Endodermal cell (in vitro differentiated cells): ENCODE measurements around the gene COQ2. TPM values are rescaled to one million over a fixed set of nuclear protein-coding genes. Genes with fewer than 3 reads are reported as not detected.

Experiments
- DNase-seq: peaks from one replicate; pipeline ENCODE4 v3.0.0-alpha.2; 2017
- H3K27ac ChIP-seq: 2 replicates; pipeline ENCODE4 v1.5.1; 2013; ENCODE audit warnings: mild to moderate bottlenecking, low read depth, low read length, moderate library complexity
- H3K27me3 ChIP-seq: 2 replicates; pipeline ENCODE4 v1.6.1; 2013; ENCODE audit warnings: mild to moderate bottlenecking, low read length, moderate library complexity; ENCODE audit not compliant: insufficient read depth, control insufficient read depth, poor library complexity, severe bottlenecking
- H3K36me3 ChIP-seq: 2 replicates; pipeline ENCODE4 v1.7.0; 2013; ENCODE audit warnings: mild to moderate bottlenecking, low read length, moderate library complexity; ENCODE audit not compliant: control insufficient read depth, insufficient read depth
- H3K4me1 ChIP-seq: one replicate; pipeline ENCODE4 v1.7.0; 2013; ENCODE audit warnings: low read length; ENCODE audit not compliant: control insufficient read depth, insufficient read depth
- H3K4me3 ChIP-seq: 2 replicates; pipeline ENCODE4 v1.5.1; 2013; ENCODE audit warnings: mild to moderate bottlenecking, low read length, moderate library complexity
- H3K9ac ChIP-seq: 2 replicates; pipeline ENCODE4 v1.6.1; 2013; ENCODE audit warnings: mild to moderate bottlenecking, low read length, moderate library complexity; ENCODE audit not compliant: poor library complexity, severe bottlenecking; ENCODE audit errors: extremely low read depth
- H3K9me3 ChIP-seq: 2 replicates; pipeline ENCODE4 v1.6.1; 2013; ENCODE audit warnings: mild to moderate bottlenecking, low read length, moderate library complexity; ENCODE audit not compliant: control insufficient read depth
- H3K27ac Mint-ChIP-seq: 2 replicates; pipeline ENCODE4 v1.8.0; 2020; ENCODE audit warnings: mixed read lengths
- H3K27me3 Mint-ChIP-seq: 2 replicates; pipeline ENCODE4 v1.8.0; 2021; ENCODE audit warnings: mild to moderate bottlenecking, mixed read lengths; ENCODE audit not compliant: insufficient read depth
- H3K36me3 Mint-ChIP-seq: 2 replicates; pipeline ENCODE4 v1.8.0; 2020; ENCODE audit warnings: low read depth, mixed read lengths
- H3K4me1 Mint-ChIP-seq: 2 replicates; pipeline ENCODE4 v1.8.0; 2020; ENCODE audit warnings: mixed read lengths
- H3K4me3 Mint-ChIP-seq: 2 replicates; pipeline ENCODE4 v1.8.0; 2020; ENCODE audit warnings: mild to moderate bottlenecking, moderate library complexity, mixed read lengths
- H3K9me3 Mint-ChIP-seq: 2 replicates; pipeline ENCODE4 v1.8.0; 2020; ENCODE audit warnings: mild to moderate bottlenecking, mixed read lengths
- CTCF ChIP-seq: fragments of 200-600 bp; sonication (generic); conservative IDR thresholded peaks from 2 replicates; pipeline ENCODE4 v1.5.0; 2021; ENCODE audit warnings: antibody characterized with exemption, mild to moderate bottlenecking
- WGBS, 2 experiments: methylation state at CpG; one replicate each; pipeline versions ENCODE4 v1.1.5 to v1.1.7; 2013; ENCODE audit warnings: missing lambda C conversion rate in 2 of 2, mixed read lengths in 1 of 2; ENCODE audit not compliant: insufficient coverage in 1 of 2, insufficient read length in 1 of 2; 5-methylcytosine and 5-hydroxymethylcytosine counted together
- long read RNA-seq, 4 experiments: library from polyadenylated mRNA in 2 of 4; library from RNA in 1 of 4; library from capped mRNA in 1 of 4; stranded (forward) in 3 of 4; unstranded in 1 of 4; transcript quantifications; one replicate each; pipeline ENCODE4 v2.0.0, GENCODE V29; 2020 to 2021; ENCODE audit warnings: inconsistent platforms in 1 of 4
- polyA plus RNA-seq, 2 experiments: library from polyadenylated mRNA; stranded (reverse); fragments of 50-300 nt; gene quantifications; one replicate each; pipeline ENCODE4 v1.2.3, GENCODE V29; 2013
- total RNA-seq, 2 donors: library from RNA; stranded (reverse); fragmentation: NEBNext Ultra II Directional in 1 of 2; extraction: Animal tissue kit (Norgen Biotek cat#: 25700) in 1 of 2; gene quantifications; 2 replicates in 1 of 2; 3 replicates in 1 of 2; pipeline ENCODE4 v1.2.1, GENCODE V29; 2021

COQ2 gene, protein sequence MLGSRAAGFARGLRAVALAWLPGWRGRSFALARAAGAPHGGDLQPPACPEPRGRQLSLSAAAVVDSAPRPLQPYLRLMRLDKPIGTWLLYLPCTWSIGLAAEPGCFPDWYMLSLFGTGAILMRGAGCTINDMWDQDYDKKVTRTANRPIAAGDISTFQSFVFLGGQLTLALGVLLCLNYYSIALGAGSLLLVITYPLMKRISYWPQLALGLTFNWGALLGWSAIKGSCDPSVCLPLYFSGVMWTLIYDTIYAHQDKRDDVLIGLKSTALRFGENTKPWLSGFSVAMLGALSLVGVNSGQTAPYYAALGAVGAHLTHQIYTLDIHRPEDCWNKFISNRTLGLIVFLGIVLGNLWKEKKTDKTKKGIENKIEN
- 10 to 100 TPM; 17.7 to 18.4 TPM for total RNA-seq
- 10.4 TPM for polyA plus RNA-seq (2013, experiment 1 of 2)
- 10.6 TPM for polyA plus RNA-seq (2013, experiment 2 of 2)
- long read RNA-seq, experiment 1, transcript COQ2-206 (7 exons, 1,641 nt), result major isoform, 5 of 9 reads
- long read RNA-seq, experiment 1, partial matches to known transcripts, result 2 of 9 reads
- long read RNA-seq, experiment 1, other reads (novel, unspliced or antisense), result 2 of 9 reads
- long read RNA-seq, experiment 2, transcript COQ2-206 (7 exons, 1,641 nt), result major isoform, 14 of 19 reads
- long read RNA-seq, experiment 2, partial matches to known transcripts, result 1 of 19 reads
- long read RNA-seq, experiment 2, other reads (novel, unspliced or antisense), result 4 of 19 reads
- long read RNA-seq, experiment 3, transcript COQ2-206 (7 exons, 1,641 nt), result major isoform, 103 of 139 reads
- long read RNA-seq, experiment 3, partial matches to known transcripts, result 5 of 139 reads
- long read RNA-seq, experiment 3, other reads (novel, unspliced or antisense), result 29 of 139 reads
- long read RNA-seq, experiment 4, result 0 reads

DNA sequence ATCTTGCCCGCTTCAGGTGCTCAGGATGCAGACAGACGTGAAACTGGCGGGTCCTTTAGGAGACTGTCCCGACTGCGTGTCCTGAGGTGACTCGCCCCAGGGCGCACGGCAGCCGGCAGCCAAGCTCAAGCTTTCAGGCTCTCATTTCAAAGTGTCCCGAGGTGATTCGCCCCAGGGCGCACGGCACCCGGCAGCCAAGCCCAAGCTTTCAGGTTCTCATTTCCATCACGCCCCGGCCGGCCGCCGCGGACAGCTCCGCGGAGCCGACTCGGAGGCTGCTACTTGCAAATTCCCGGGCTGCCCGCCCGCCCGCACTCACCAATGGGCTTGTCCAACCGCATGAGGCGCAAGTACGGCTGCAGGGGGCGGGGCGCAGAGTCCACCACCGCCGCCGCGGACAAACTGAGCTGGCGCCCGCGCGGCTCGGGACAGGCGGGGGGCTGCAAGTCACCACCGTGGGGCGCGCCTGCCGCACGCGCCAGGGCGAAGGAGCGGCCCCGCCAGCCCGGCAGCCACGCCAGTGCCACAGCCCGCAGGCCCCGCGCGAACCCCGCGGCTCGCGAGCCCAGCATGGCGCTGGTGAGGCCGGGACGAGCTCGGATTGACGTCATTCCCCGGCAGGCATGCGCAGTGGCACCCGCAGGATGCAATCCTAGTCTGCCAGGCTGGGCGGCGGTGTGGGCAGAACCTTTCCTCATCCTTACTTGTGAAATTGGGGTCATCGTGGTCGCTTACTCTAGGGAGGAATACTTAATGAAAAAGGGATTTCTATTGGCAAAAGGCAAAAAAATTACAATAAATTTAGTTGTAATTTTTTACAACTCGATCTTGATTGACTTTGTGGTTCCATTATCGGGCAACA is at the start of gene COQ2:
Gene COQ2 (minus strand): TSS at position 606 of the 862 bp plus-strand sequence. CDS start 34 bp downstream, at position 572.
- WGBS, 2 experiments, result 0 to 4% methylated on average over 17 to 76 of the region's 76 CpGs
- Mint-ChIP-seq H3K27ac (peak within 1 kb of the TSS; percentile 93), H3K27me3 (peaks cover 11% of the 10 kb centered on the region), H3K4me3 (peak within 1 kb of the TSS; percentile 73), H3K4me1 (peaks cover 19% of the 10 kb centered on the region), H3K9me3 (peaks cover under 1% of the 10 kb centered on the region), H3K36me3 (no peaks in the 10 kb centered on the region)
- peak within 1 kb of the TSS; percentile 84 for H3K4me3 ChIP-seq
- no peaks in the 10 kb centered on the region for H3K4me1 ChIP-seq
- no peaks in the 10 kb centered on the region for H3K27me3 ChIP-seq
- peak within 1 kb of the TSS; percentile 62 for H3K9ac ChIP-seq
- H3K9me3 ChIP-seq, result no peaks in the 10 kb centered on the region
- DNase-seq, result peak; percentile 97
- H3K36me3 ChIP-seq, result no peaks in the 10 kb centered on the region
- peak; percentile 54 for TF ChIP-seq CTCF
- H3K27ac ChIP-seq, result peak within 1 kb of the TSS; percentile 91

DNA sequence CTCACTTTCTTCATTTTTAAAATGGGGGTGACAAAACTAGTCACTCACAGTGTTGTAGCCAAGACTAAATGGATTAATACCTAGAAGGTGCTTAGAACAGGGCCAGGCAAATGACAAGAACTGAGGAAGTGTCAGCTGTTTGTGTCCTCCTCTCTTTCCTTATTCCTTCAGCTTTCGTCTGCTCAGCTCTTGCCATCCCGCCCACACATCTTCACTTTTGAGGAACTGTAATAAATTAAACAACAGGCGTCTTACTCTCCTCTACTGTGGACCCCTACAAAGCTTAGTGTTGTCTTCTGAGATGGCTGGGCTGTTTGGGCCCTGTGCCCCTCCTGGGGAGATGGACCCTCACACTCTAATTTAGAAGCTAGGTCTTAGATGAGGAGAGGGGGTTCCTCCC is 47.4 kb upstream of the COQ2 start:
- Histone ChIP-seq H3K9ac (no peak overlapping the region), H3K9me3 (no peaks in the 10 kb centered on the region), H3K4me1 (no peaks in the 10 kb centered on the region), H3K27ac (no peak overlapping the region), H3K36me3 (no peaks in the 10 kb centered on the region), H3K27me3 (peaks cover 55% of the 10 kb centered on the region), H3K4me3 (no peak overlapping the region)
- DNase-seq, result no peak
- no peaks in the 10 kb centered on the region for H3K36me3 Mint-ChIP-seq
- H3K9me3 Mint-ChIP-seq, result no peaks in the 10 kb centered on the region
- no peak overlapping the region for H3K4me3 Mint-ChIP-seq
- peaks cover 6% of the 10 kb centered on the region for H3K4me1 Mint-ChIP-seq
- TF ChIP-seq CTCF, result no peak
- H3K27ac Mint-ChIP-seq, result no peak overlapping the region
- 89 to 90% methylated on average over 2 to 3 of the region's 3 CpGs for WGBS, 2 experiments
- peaks cover 55% of the 10 kb centered on the region for H3K27me3 Mint-ChIP-seq
